Endodermal cell (in vitro differentiated cells): ENCODE measurements around the gene TEDC2. TPM values are rescaled to one million over a fixed set of nuclear protein-coding genes. Genes with fewer than 3 reads are reported as not detected.
A peak's percentile ranks its signal among the peaks of the same experiment; 100 is the strongest.

Source experiments
- DNase-seq: peaks from one replicate; pipeline ENCODE4 v3.0.0-alpha.2; 2017
- H3K27ac ChIP-seq: 2 replicates; pipeline ENCODE4 v1.5.1; 2013; ENCODE audit warnings: mild to moderate bottlenecking, low read depth, low read length, moderate library complexity
- H3K27me3 ChIP-seq: 2 replicates; pipeline ENCODE4 v1.6.1; 2013; ENCODE audit warnings: mild to moderate bottlenecking, low read length, moderate library complexity; ENCODE audit not compliant: insufficient read depth, control insufficient read depth, poor library complexity, severe bottlenecking
- H3K36me3 ChIP-seq: 2 replicates; pipeline ENCODE4 v1.7.0; 2013; ENCODE audit warnings: mild to moderate bottlenecking, low read length, moderate library complexity; ENCODE audit not compliant: control insufficient read depth, insufficient read depth
- H3K4me1 ChIP-seq: one replicate; pipeline ENCODE4 v1.7.0; 2013; ENCODE audit warnings: low read length; ENCODE audit not compliant: control insufficient read depth, insufficient read depth
- H3K4me3 ChIP-seq: 2 replicates; pipeline ENCODE4 v1.5.1; 2013; ENCODE audit warnings: mild to moderate bottlenecking, low read length, moderate library complexity
- H3K9ac ChIP-seq: 2 replicates; pipeline ENCODE4 v1.6.1; 2013; ENCODE audit warnings: mild to moderate bottlenecking, low read length, moderate library complexity; ENCODE audit not compliant: poor library complexity, severe bottlenecking; ENCODE audit errors: extremely low read depth
- H3K9me3 ChIP-seq: 2 replicates; pipeline ENCODE4 v1.6.1; 2013; ENCODE audit warnings: mild to moderate bottlenecking, low read length, moderate library complexity; ENCODE audit not compliant: control insufficient read depth
- H3K27ac Mint-ChIP-seq: 2 replicates; pipeline ENCODE4 v1.8.0; 2020; ENCODE audit warnings: mixed read lengths
- H3K27me3 Mint-ChIP-seq: 2 replicates; pipeline ENCODE4 v1.8.0; 2021; ENCODE audit warnings: mild to moderate bottlenecking, mixed read lengths; ENCODE audit not compliant: insufficient read depth
- H3K36me3 Mint-ChIP-seq: 2 replicates; pipeline ENCODE4 v1.8.0; 2020; ENCODE audit warnings: low read depth, mixed read lengths
- H3K4me1 Mint-ChIP-seq: 2 replicates; pipeline ENCODE4 v1.8.0; 2020; ENCODE audit warnings: mixed read lengths
- H3K4me3 Mint-ChIP-seq: 2 replicates; pipeline ENCODE4 v1.8.0; 2020; ENCODE audit warnings: mild to moderate bottlenecking, moderate library complexity, mixed read lengths
- H3K9me3 Mint-ChIP-seq: 2 replicates; pipeline ENCODE4 v1.8.0; 2020; ENCODE audit warnings: mild to moderate bottlenecking, mixed read lengths
- CTCF ChIP-seq: fragments of 200-600 bp; sonication (generic); conservative IDR thresholded peaks from 2 replicates; pipeline ENCODE4 v1.5.0; 2021; ENCODE audit warnings: antibody characterized with exemption, mild to moderate bottlenecking
- WGBS, 2 experiments: methylation state at CpG; one replicate each; pipeline versions ENCODE4 v1.1.5 to v1.1.7; 2013; ENCODE audit warnings: missing lambda C conversion rate in 2 of 2, mixed read lengths in 1 of 2; ENCODE audit not compliant: insufficient coverage in 1 of 2, insufficient read length in 1 of 2; 5-methylcytosine and 5-hydroxymethylcytosine counted together
- total RNA-seq, 2 donors: library from RNA; stranded (reverse); fragmentation: NEBNext Ultra II Directional in 1 of 2; extraction: Animal tissue kit (Norgen Biotek cat#: 25700) in 1 of 2; gene quantifications; 2 replicates in 1 of 2; 3 replicates in 1 of 2; pipeline ENCODE4 v1.2.1, GENCODE V29; 2021

Gene TEDC2
- total RNA-seq, 2 donors from 2014 or later: 44.0 to 57.6 TPM

- no peaks in the 10 kb centered on the region for H3K36me3 Mint-ChIP-seq
- H3K4me1 Mint-ChIP-seq: peaks cover 19% of the 10 kb centered on the region
- Histone ChIP-seq H3K4me1 (peaks cover 3% of the 10 kb centered on the region), H3K36me3 (peaks cover 1% of the 10 kb centered on the region), H3K4me3 (no peak overlapping the region), H3K27me3 (no peaks in the 10 kb centered on the region), H3K27ac (no peak overlapping the region), H3K9ac (no peak overlapping the region), H3K9me3 (no peaks in the 10 kb centered on the region)
- H3K27ac Mint-ChIP-seq: no peak overlapping the region
- H3K4me3 Mint-ChIP-seq: no peak overlapping the region
- TF ChIP-seq CTCF: no peak
- no peaks in the 10 kb centered on the region for H3K9me3 Mint-ChIP-seq
- DNase-seq: no peak
- H3K27me3 Mint-ChIP-seq: no peaks in the 10 kb centered on the region
- 92 to 100% methylated on average over 8 to 11 of the region's 11 CpGs for WGBS, 2 experiments
Measured at GRCh38 chr16:2507665-2508064, 47.8 kb downstream of the TEDC2 start.

- WGBS, 2 experiments: 88 to 89% methylated on average over 9 to 18 of the region's 18 CpGs
- Histone ChIP-seq H3K4me1 (peaks cover 9% of the 10 kb centered on the region), H3K9ac (no peak overlapping the region), H3K9me3 (no peaks in the 10 kb centered on the region), H3K27me3 (no peaks in the 10 kb centered on the region), H3K27ac (no peak overlapping the region), H3K36me3 (no peaks in the 10 kb centered on the region), H3K4me3 (no peak overlapping the region)
- H3K27me3 Mint-ChIP-seq: no peaks in the 10 kb centered on the region
- DNase-seq: no peak
- no peaks in the 10 kb centered on the region for H3K36me3 Mint-ChIP-seq
- H3K4me3 Mint-ChIP-seq: no peak overlapping the region
- H3K27ac Mint-ChIP-seq: no peak overlapping the region
- H3K9me3 Mint-ChIP-seq: no peaks in the 10 kb centered on the region
- H3K4me1 Mint-ChIP-seq: peaks cover 25% of the 10 kb centered on the region
- peak; percentile 33 for TF ChIP-seq CTCF
Measured at GRCh38 chr16:2508722-2509400, 49.0 kb downstream of the TEDC2 start.

GRCh38 chr16:2511128-2511800 is 51.4 kb downstream of the TEDC2 start:
- no peak for TF ChIP-seq CTCF
- Mint-ChIP-seq H3K27me3 (no peaks in the 10 kb centered on the region), H3K9me3 (no peaks in the 10 kb centered on the region), H3K27ac (no peak overlapping the region), H3K4me3 (no peak overlapping the region), H3K36me3 (peaks cover 5% of the 10 kb centered on the region), H3K4me1 (peaks cover 37% of the 10 kb centered on the region)
- Histone ChIP-seq H3K36me3 (peaks cover 7% of the 10 kb centered on the region), H3K9ac (no peak overlapping the region), H3K4me1 (peaks cover 14% of the 10 kb centered on the region), H3K27me3 (no peaks in the 10 kb centered on the region), H3K9me3 (no peaks in the 10 kb centered on the region), H3K4me3 (no peak overlapping the region), H3K27ac (no peak overlapping the region)
- 70 to 75% methylated on average over 12 to 24 of the region's 24 CpGs for WGBS, 2 experiments
- no peak for DNase-seq
